Type B pancreatic cell (in vitro differentiated cells): Measurements from ENCODE around the gene TP53BP1. TPM values are rescaled to one million over a fixed set of nuclear protein-coding genes. Genes with fewer than 3 reads are reported as not detected.
A peak's percentile ranks its signal among the peaks of the same experiment; 100 is the strongest.

ENCODE experiments used
- DNase-seq: peaks from one replicate; pipeline ENCODE4 v3.0.0; 2021; ENCODE audit warnings: mixed read lengths; ENCODE audit not compliant: unreplicated experiment; ENCODE audit errors: extremely low spot score
- H3K27ac Mint-ChIP-seq: 2 replicates; pipeline ENCODE4 v1.8.0; 2021; ENCODE audit warnings: mild to moderate bottlenecking, mixed read lengths
- H3K27me3 Mint-ChIP-seq: 2 replicates; pipeline ENCODE4 v1.8.0; 2021; ENCODE audit warnings: mixed read lengths
- H3K36me3 Mint-ChIP-seq: 2 replicates; pipeline ENCODE4 v1.8.0; 2021; ENCODE audit warnings: mixed read lengths
- H3K4me1 Mint-ChIP-seq: one replicate; pipeline ENCODE4 v1.8.0; 2021; ENCODE audit warnings: mixed read lengths; ENCODE audit not compliant: unreplicated experiment
- H3K4me3 Mint-ChIP-seq: 2 replicates; pipeline ENCODE4 v1.8.0; 2021; ENCODE audit warnings: mild to moderate bottlenecking, mixed read lengths
- H3K9me3 Mint-ChIP-seq: 2 replicates; pipeline ENCODE4 v1.8.0; 2021; ENCODE audit warnings: mixed read lengths
- total RNA-seq: library from RNA; stranded (reverse); gene quantifications from 2 replicates; pipeline ENCODE4 v1.2.1, GENCODE V29; 2021; ENCODE audit warnings: low replicate concordance
- TF ChIP-seq, protein P1 (sequence below): fragments of 200-600 bp; sonication (generic); conservative IDR thresholded peaks from 2 replicates; pipeline ENCODE4 v1.5.0; 2021; ENCODE audit warnings: antibody characterized with exemption, mild to moderate bottlenecking

The TP53BP1 gene
- total RNA-seq, 1 donor from 2014 or later, result 101 TPM

DNA sequence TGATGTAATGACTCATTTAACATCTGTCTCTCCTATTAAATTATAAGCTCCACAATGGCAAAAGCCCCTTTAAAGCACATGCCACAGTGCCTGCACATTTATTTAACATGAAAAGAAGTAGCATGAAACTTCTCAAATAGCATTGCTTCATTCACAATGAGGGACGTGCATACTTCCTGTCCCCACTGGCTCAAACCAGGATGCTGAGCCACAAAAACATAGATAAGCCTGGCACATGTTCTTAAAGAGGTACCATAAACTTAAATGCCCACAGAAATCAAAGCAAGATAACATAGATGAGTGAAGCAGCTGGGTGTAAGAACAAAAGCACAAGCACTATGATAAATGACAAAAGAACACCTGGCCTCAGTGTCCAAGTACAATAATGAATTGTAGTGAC, 3.8 kb downstream of the TP53BP1 start:
- no peak for DNase-seq
- no peaks in the 10 kb centered on the region for H3K27me3 Mint-ChIP-seq
- peaks cover 30% of the 10 kb centered on the region for H3K4me1 Mint-ChIP-seq
- H3K27ac Mint-ChIP-seq, result no peak overlapping the region
- peaks cover 36% of the 10 kb centered on the region for H3K36me3 Mint-ChIP-seq
- peak overlapping the region; percentile 54 for H3K4me3 Mint-ChIP-seq
- no peaks in the 10 kb centered on the region for H3K9me3 Mint-ChIP-seq
- TF ChIP-seq, protein P1, sequence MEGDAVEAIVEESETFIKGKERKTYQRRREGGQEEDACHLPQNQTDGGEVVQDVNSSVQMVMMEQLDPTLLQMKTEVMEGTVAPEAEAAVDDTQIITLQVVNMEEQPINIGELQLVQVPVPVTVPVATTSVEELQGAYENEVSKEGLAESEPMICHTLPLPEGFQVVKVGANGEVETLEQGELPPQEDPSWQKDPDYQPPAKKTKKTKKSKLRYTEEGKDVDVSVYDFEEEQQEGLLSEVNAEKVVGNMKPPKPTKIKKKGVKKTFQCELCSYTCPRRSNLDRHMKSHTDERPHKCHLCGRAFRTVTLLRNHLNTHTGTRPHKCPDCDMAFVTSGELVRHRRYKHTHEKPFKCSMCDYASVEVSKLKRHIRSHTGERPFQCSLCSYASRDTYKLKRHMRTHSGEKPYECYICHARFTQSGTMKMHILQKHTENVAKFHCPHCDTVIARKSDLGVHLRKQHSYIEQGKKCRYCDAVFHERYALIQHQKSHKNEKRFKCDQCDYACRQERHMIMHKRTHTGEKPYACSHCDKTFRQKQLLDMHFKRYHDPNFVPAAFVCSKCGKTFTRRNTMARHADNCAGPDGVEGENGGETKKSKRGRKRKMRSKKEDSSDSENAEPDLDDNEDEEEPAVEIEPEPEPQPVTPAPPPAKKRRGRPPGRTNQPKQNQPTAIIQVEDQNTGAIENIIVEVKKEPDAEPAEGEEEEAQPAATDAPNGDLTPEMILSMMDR, result no peak

DNA sequence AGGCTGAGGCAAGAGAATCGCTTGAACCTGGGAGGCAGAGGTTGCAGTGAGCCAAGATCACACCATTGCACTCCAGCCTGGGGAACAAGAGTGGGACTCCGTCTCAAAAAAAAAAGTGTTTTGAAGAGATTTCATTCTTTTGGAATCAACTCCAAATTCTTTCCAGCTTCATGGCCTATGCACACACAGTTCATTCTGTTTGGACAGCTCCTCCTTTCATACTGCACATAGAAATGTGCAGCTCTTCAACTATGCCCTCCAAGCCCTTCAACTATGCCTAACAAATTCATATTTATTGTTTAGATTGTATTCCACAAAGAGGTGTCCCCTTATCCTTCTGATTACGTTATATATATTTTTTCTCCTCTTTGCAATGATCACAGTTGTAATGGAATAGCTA, 4.2 kb downstream of the TP53BP1 start:
- no peak for DNase-seq
- H3K36me3 Mint-ChIP-seq, result peaks cover 40% of the 10 kb centered on the region
- H3K9me3 Mint-ChIP-seq, result no peaks in the 10 kb centered on the region
- no peaks in the 10 kb centered on the region for H3K27me3 Mint-ChIP-seq
- no peak overlapping the region for H3K27ac Mint-ChIP-seq
- H3K4me1 Mint-ChIP-seq, result peaks cover 26% of the 10 kb centered on the region
- no peak overlapping the region for H3K4me3 Mint-ChIP-seq
- TF ChIP-seq, protein P1, result no peak

DNA sequence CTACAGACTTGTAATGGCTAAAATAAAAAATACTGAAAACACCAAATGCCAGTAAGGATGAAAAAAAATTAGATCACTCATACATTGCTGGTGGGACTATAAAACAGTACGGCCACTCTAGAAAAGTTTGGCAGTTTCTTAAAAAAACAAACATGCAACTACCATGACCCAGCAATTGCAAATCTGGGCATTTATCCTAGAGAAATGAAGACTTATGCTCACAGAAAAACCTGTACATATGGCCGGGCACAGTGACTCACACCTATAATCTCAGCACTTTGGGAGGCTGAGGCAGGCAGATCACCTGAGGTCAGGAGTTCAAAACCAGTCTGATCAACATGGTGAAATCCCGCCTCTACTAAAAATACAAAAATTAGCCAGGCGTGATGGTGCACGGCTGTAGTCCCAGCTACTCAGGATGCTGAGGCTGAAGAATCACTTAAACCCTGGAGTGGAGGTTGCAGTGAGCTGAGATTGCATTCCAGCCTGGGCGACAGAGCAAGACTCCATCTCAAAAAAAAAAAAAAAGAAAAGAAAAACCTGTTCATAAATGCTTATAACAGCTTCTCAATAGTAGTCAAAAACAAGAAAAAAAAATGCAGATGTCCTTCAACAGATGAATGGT, 5.6 kb downstream of the TP53BP1 start:
- H3K4me1 Mint-ChIP-seq, result peaks cover 15% of the 10 kb centered on the region
- H3K27ac Mint-ChIP-seq, result no peak overlapping the region
- no peaks in the 10 kb centered on the region for H3K27me3 Mint-ChIP-seq
- DNase-seq, result no peak
- H3K36me3 Mint-ChIP-seq, result peaks cover 42% of the 10 kb centered on the region
- H3K4me3 Mint-ChIP-seq, result no peak overlapping the region
- TF ChIP-seq, protein P1, result no peak
- no peaks in the 10 kb centered on the region for H3K9me3 Mint-ChIP-seq

DNA sequence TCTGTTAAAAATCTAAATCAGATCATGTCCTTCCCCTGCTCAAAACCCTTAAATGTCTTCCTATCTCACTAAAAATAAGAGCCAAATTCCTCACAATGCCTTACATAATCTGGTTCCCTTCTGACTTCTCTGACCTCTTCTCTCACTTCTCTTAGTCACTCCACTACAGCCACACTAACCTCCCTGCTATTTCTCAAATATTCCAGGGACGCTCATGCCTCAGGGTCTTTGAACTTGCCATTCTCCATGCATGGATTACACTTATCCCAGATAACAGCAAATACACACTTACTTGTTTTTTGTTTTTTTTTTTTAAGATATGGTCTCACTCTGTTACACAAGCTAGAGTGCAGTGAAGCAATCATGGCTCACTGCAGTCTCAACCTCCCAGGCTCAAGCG, 8.5 kb downstream of the TP53BP1 start:
- Mint-ChIP-seq H3K36me3 (peaks cover 41% of the 10 kb centered on the region), H3K27me3 (no peaks in the 10 kb centered on the region), H3K4me1 (peaks cover 5% of the 10 kb centered on the region), H3K27ac (no peak overlapping the region), H3K4me3 (no peak overlapping the region), H3K9me3 (no peaks in the 10 kb centered on the region)
- TF ChIP-seq, protein P1, result no peak
- DNase-seq, result no peak

DNA sequence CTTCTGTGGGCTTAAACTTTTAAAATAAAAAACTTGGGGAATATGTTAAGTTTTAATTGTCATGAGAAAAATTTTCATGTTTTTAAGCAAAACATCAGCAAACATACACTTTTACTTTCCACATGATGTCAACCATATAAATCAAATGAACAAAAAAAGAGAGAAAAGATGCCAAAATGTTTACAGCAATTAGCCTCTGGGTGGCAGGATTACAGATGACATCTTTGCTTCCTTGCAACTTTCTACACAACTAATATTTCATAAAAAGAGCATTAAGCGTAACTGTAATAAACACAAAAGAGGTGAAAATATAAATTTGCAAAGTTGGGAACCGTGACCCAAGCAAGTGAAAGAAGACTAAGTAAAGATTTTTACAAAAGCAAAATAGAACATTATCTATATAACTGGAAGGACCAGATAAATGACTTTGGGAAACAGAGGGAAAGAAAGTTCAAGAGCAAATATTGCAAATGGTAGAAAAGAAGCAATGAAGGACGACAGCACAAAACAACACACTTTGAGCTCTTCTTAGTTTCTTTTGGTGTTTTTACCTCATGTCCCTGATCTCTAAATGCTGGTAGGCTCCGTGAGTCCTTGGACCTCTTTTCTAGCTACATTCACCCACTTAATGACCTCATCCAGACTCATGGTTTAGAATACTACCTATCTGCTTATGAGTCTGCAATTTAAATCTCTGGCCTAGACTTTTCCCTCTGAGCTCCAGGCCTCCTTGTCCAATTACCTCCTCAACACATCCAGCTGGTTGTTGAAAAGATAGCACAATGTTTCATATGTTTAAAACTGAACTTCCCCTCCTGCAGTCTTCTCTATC, 9.4 kb downstream of the TP53BP1 start:
- no peak for DNase-seq
- TF ChIP-seq, protein P1, result peak; percentile 40
- peaks cover 41% of the 10 kb centered on the region for H3K36me3 Mint-ChIP-seq
- H3K27me3 Mint-ChIP-seq, result no peaks in the 10 kb centered on the region
- H3K9me3 Mint-ChIP-seq, result no peaks in the 10 kb centered on the region
- H3K4me3 Mint-ChIP-seq, result no peak overlapping the region
- no peak overlapping the region for H3K27ac Mint-ChIP-seq
- H3K4me1 Mint-ChIP-seq, result no peaks in the 10 kb centered on the region
